ENCODE data around the gene RFX4. TPM values are rescaled to one million over a fixed set of nuclear protein-coding genes. Genes with fewer than 3 reads are reported as not detected.

Gene RFX4
- total RNA-seq, 1 experiment from 2014 or later, result not detected

- no peak for ATAC-seq
- TF ChIP-seq POLR2AphosphoS5 (IDR thresholded peaks at IDR 0.05; ENCODE audit: low read depth, low read length) (no peak), CBX3 (IDR thresholded peaks at IDR 0.05; ENCODE audit: low read depth) (no peak), ZNF274 (IDR thresholded peaks at IDR 0.05; ENCODE audit: low read depth, low read length) (no peak), ATF3 (IDR thresholded peaks at IDR 0.05) (no peak), YY1 (IDR thresholded peaks at IDR 0.05; ENCODE audit: extremely low read depth, insufficient replicate concordance, low read depth, low read length) (no peak), EZH2 (IDR thresholded peaks at IDR 0.05) (no peak)
- no peak overlapping the region for H3K27ac ChIP-seq (ENCODE audit: low read depth, low read length)
- no peaks in the 10 kb centered on the region for H3K36me3 ChIP-seq (ENCODE audit: control insufficient read depth in 1 of 2, insufficient read depth in 2 of 2, low read length in 2 of 2)
- no peaks in the 10 kb centered on the region for H3K79me2 ChIP-seq (ENCODE audit: insufficient read depth, low read length)
- ChIA-PET RAD21 (ENCODE audit: low non-redundant PET in 1 of 2, low total read pairs in 2 of 2, uncharacterized antibody in 2 of 2, unreplicated experiment in 2 of 2) (no interaction called here), CTCF (no interaction called here), POLR2A (interaction anchor here (0.7 kb wide), 1 partner anchor 10 kb away, joined by 3 read pairs; no protein-coding TSS in a partner anchor)
- H3K9ac ChIP-seq (ENCODE audit: low read length), result no peak overlapping the region
- no peaks in the 10 kb centered on the region for H3K27me3 ChIP-seq (ENCODE audit: insufficient read depth, low read length)
- H3K4me2 ChIP-seq (ENCODE audit: low read length), result no peak overlapping the region
- DNase-seq (ENCODE audit: low read depth, low spot score), result no peak
- peaks cover 0 to 6% of the 10 kb centered on the region in 2 experiments; a peak in 1 of 4 replicates for H3K4me1 ChIP-seq (ENCODE audit: control insufficient read depth in 1 of 2, insufficient read depth in 2 of 2, low read length in 2 of 2)
- H4K20me1 ChIP-seq (ENCODE audit: insufficient read depth), result no peaks in the 10 kb centered on the region
- intact Hi-C loops (cut with micrococcal nuclease), result no loop called here
- BruUV-seq (replicated peaks), result no TSS peak
- H3K9me3 ChIP-seq (ENCODE audit: control insufficient read depth in 1 of 2, insufficient read depth in 1 of 2, low read depth in 1 of 2, low read length in 2 of 2), result no peaks in the 10 kb centered on the region
- no peak overlapping the region for H2AFZ ChIP-seq (ENCODE audit: low read depth, low read length, poor library complexity, severe bottlenecking)
- no peaks in the 10 kb centered on the region for H3K9me2 ChIP-seq (ENCODE audit: insufficient read depth)
- no peak overlapping the region for H3K4me3 ChIP-seq (replicated peaks in 1 of 2; ENCODE audit: low read depth in 1 of 2, low read length in 2 of 2)
Measured at GRCh38 chr12:106644335-106645073, 61.7 kb downstream of the RFX4 start.

DNA sequence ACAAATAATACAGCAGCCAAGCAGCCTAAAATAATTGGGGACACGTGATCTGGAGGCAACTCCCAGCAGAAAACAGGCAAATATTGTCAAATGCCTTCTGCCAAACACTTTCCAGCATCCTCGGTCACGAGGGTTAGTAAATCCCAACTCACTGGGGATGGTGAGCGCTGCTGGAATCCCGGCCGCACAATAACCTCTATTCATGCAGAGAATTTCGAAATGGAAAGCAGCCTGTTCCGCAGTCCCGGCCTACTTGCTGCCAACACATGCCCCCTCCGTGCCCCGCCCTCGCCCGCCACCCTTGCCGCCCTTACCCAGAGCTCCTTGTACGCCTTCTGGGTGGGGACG, 62.2 kb downstream of the RFX4 start:
- H3K27ac ChIP-seq (ENCODE audit: low read depth, low read length), result no peak overlapping the region
- no TSS peak for BruUV-seq (replicated peaks)
- H3K9me3 ChIP-seq (ENCODE audit: control insufficient read depth in 1 of 2, insufficient read depth in 1 of 2, low read depth in 1 of 2, low read length in 2 of 2), result no peaks in the 10 kb centered on the region
- no peaks in the 10 kb centered on the region for H3K79me2 ChIP-seq (ENCODE audit: insufficient read depth, low read length)
- no peaks in the 10 kb centered on the region for H3K36me3 ChIP-seq (ENCODE audit: control insufficient read depth in 1 of 2, insufficient read depth in 2 of 2, low read length in 2 of 2)
- no peaks in the 10 kb centered on the region for H4K20me1 ChIP-seq (ENCODE audit: insufficient read depth)
- no peaks in the 10 kb centered on the region for H3K9me2 ChIP-seq (ENCODE audit: insufficient read depth)
- peaks cover 0 to 6% of the 10 kb centered on the region in 2 experiments; a peak in 1 of 4 replicates for H3K4me1 ChIP-seq (ENCODE audit: control insufficient read depth in 1 of 2, insufficient read depth in 2 of 2, low read length in 2 of 2)
- H3K27me3 ChIP-seq (ENCODE audit: insufficient read depth, low read length), result no peaks in the 10 kb centered on the region
- H3K9ac ChIP-seq (ENCODE audit: low read length), result no peak overlapping the region
- ChIA-PET CTCF (no interaction called here), RAD21 (ENCODE audit: low non-redundant PET in 1 of 2, low total read pairs in 2 of 2, uncharacterized antibody in 2 of 2, unreplicated experiment in 2 of 2) (no interaction called here), POLR2A (no interaction called here)
- no peak overlapping the region for H3K4me2 ChIP-seq (ENCODE audit: low read length)
- no peak overlapping the region for H2AFZ ChIP-seq (ENCODE audit: low read depth, low read length, poor library complexity, severe bottlenecking)
- intact Hi-C loops (cut with micrococcal nuclease), result no loop called here
- no peak overlapping the region for H3K4me3 ChIP-seq (replicated peaks in 1 of 2; ENCODE audit: low read depth in 1 of 2, low read length in 2 of 2)
- ATAC-seq (no peak), DNase-seq (ENCODE audit: low read depth, low spot score) (no peak)
- TF ChIP-seq POLR2A (IDR thresholded peaks at IDR 0.05; ENCODE audit: borderline replicate concordance, extremely low read depth, insufficient read depth, insufficient read length), result no peak
- no peak for TF ChIP-seq SIN3A (IDR thresholded peaks at IDR 0.05; ENCODE audit: low read depth)
- TF ChIP-seq EZH2phosphoT487 (IDR thresholded peaks at IDR 0.05; ENCODE audit: borderline replicate concordance), result no peak
- no peak for TF ChIP-seq RAD21 (IDR thresholded peaks at IDR 0.05; ENCODE audit: low read depth)
- TF ChIP-seq CBX3 (IDR thresholded peaks at IDR 0.05; ENCODE audit: low read depth), result no peak
- no peak for TF ChIP-seq ATF3 (IDR thresholded peaks at IDR 0.05)
- TF ChIP-seq MAX (IDR thresholded peaks at IDR 0.05), result no peak
- no peak for TF ChIP-seq ZFX (IDR thresholded peaks at IDR 0.05)
- no peak for TF ChIP-seq ELF1 (IDR thresholded peaks at IDR 0.05; ENCODE audit: borderline replicate concordance, low read depth)
- no peak for TF ChIP-seq EGR1 (IDR thresholded peaks at IDR 0.05; ENCODE audit: low read depth)
- no peak for TF ChIP-seq REST (IDR thresholded peaks at IDR 0.05; ENCODE audit: low read depth)
- no peak for TF ChIP-seq YY1 (IDR thresholded peaks at IDR 0.05; ENCODE audit: extremely low read depth, insufficient replicate concordance, low read depth, low read length)
- no peak for TF ChIP-seq EZH2 (IDR thresholded peaks at IDR 0.05)
- no peak for TF ChIP-seq SRF (IDR thresholded peaks at IDR 0.05; ENCODE audit: low read depth)
- TF ChIP-seq JUND (IDR thresholded peaks at IDR 0.05), result no peak
- no peak for TF ChIP-seq CEBPB (IDR thresholded peaks at IDR 0.05; ENCODE audit: low read depth)
- no peak for TF ChIP-seq FOSL1 (IDR thresholded peaks at IDR 0.05; ENCODE audit: low read depth)

All from HCT116 (cell line).